ENCODE measurements around the gene ZNF354B.
"Not testable (repeated sequence)": the region's sequence is repeated elsewhere in the genome, so short reads cannot be mapped to it uniquely, and the experiment has no call there.

Gene ZNF354B

DNA sequence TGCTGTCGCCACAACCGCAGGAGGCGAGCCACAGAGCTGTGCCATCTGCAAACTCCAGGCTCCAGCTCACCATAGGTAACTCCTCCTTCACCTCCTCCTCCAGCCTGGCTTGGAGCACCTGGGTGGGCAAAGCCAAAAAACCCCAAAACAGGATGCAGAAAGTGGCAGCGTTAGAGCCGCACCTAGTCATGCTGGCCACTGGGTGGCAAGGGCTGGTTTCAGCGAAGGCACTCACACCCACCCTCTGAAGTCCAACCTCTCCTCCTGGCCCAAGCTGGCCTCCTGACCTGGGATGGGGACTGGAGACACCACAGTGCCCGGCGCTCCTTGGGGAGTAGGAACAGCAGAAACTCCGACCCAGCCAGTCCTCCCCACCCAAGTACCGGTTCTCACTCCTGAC lies 28.7 kb upstream of the ZNF354B start:
- no peak for DNase-seq (ENCODE audit: low read depth)
- TF ChIP-seq, protein P1, sequence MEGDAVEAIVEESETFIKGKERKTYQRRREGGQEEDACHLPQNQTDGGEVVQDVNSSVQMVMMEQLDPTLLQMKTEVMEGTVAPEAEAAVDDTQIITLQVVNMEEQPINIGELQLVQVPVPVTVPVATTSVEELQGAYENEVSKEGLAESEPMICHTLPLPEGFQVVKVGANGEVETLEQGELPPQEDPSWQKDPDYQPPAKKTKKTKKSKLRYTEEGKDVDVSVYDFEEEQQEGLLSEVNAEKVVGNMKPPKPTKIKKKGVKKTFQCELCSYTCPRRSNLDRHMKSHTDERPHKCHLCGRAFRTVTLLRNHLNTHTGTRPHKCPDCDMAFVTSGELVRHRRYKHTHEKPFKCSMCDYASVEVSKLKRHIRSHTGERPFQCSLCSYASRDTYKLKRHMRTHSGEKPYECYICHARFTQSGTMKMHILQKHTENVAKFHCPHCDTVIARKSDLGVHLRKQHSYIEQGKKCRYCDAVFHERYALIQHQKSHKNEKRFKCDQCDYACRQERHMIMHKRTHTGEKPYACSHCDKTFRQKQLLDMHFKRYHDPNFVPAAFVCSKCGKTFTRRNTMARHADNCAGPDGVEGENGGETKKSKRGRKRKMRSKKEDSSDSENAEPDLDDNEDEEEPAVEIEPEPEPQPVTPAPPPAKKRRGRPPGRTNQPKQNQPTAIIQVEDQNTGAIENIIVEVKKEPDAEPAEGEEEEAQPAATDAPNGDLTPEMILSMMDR (conservative IDR thresholded peaks at IDR 0.05; ENCODE audit: low read length), result no peak
- no peak overlapping the region for H3K4me3 ChIP-seq (ENCODE audit: low read length)

GRCh38 chr5:178832618-178833201 lies 27.0 kb upstream of the ZNF354B start:
- no peak overlapping the region for H3K4me3 ChIP-seq (ENCODE audit: low read length)
- TF ChIP-seq, protein P1 (conservative IDR thresholded peaks at IDR 0.05; ENCODE audit: low read length), result no peak

DNA sequence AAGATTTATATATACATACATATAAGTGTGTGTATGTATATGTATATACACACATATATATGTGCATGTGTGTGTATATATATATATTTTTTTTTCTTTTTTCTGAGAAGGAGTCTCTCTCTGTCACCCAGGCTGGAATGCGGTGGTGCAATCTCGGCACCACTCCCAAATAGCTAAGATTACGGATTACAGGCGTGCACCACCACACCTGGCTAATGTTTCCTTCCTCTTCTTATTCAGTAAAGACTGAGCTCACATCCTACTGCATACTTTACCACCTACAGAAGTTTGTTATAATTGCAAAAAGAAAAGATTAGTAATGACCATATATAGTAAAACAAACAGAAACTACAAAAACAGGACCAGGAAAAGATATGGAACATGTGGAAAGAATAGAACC lies 23.1 kb upstream of the ZNF354B start:
- no peak overlapping the region for H3K4me3 ChIP-seq (ENCODE audit: low read length)
- TF ChIP-seq, protein P1 (conservative IDR thresholded peaks at IDR 0.05; ENCODE audit: low read length), result no peak
- no peak for DNase-seq (ENCODE audit: low read depth)

More at GRCh38 chr5:178832618-178833201, 27.0 kb upstream of the ZNF354B start:
- DNase-seq (ENCODE audit: low read depth), result no peak

- DNase-seq (ENCODE audit: low read depth); H3K4me3 ChIP-seq (ENCODE audit: low read length): not testable (repeated sequence)
Observed at GRCh38 chr5:178838695-178839318, 20.9 kb upstream of the ZNF354B start.

- TF ChIP-seq, protein P1 (conservative IDR thresholded peaks at IDR 0.05; ENCODE audit: low read length), result peak; percentile 38
- DNase-seq (ENCODE audit: low read depth), result no peak
- H3K4me3 ChIP-seq (ENCODE audit: low read length), result no peak overlapping the region
Observed at GRCh38 chr5:178839319-178839704, 20.4 kb upstream of the ZNF354B start.

GRCh38 chr5:178840399-178840798 lies 19.4 kb upstream of the ZNF354B start:
- not testable (repeated sequence) for DNase-seq (ENCODE audit: low read depth); H3K4me3 ChIP-seq (ENCODE audit: low read length)

DNA sequence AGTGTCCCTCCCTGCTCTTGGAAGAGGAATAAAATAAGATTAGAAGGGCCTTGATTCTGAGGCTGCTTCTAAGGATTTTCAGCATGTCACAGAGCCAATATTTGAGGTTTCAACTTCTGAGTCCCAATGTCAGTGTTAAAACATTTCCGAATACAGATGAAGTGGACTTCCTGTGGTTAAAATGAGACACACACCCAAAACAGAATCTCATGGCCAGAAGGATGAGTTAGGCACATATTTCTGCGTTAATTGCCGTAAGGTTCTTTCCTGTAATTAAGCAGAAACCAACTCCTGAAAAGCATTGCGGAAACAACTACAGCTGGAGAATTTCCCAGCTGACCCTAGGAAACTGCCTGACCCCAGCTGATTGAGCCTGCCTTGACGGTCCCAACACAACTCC lies 10.4 kb upstream of the ZNF354B start:
- H3K4me3 ChIP-seq (ENCODE audit: low read length), result no peak overlapping the region
- TF ChIP-seq, protein P1 (conservative IDR thresholded peaks at IDR 0.05; ENCODE audit: low read length), result no peak
- DNase-seq (ENCODE audit: low read depth), result no peak

GRCh38 chr5:178851951-178852350 lies 7.8 kb upstream of the ZNF354B start:
- TF ChIP-seq, protein P1 (conservative IDR thresholded peaks at IDR 0.05; ENCODE audit: low read length), result no peak
- DNase-seq (ENCODE audit: low read depth), result no peak
- no peak overlapping the region for H3K4me3 ChIP-seq (ENCODE audit: low read length)
